HepG2 (cell line): ENCODE measurements around the gene AGO4. TPM values are rescaled to one million over a fixed set of nuclear protein-coding genes. Genes with fewer than 3 reads are reported as not detected.

Experiments
- FLYWCH1 ChIP-seq: sonication (generic); formaldehyde crosslinking; IDR thresholded peaks from 2 replicates; pipeline ENCODE4 v1.8.1; 2023; ENCODE audit warnings: mild to moderate bottlenecking, missing genetic modification reagents
- KDM4B ChIP-seq: sonication (generic); formaldehyde crosslinking; IDR thresholded peaks from 2 replicates; pipeline ENCODE4 v1.4.0; 2020; ENCODE audit warnings: missing genetic modification reagents
- KLF16 ChIP-seq, 2 experiments: sonication (generic) in 1 of 2; formaldehyde crosslinking in 1 of 2; IDR thresholded peaks; 2 replicates each; pipeline versions ENCODE4 v1.6.1 to v1.8.0; 2016 to 2023; ENCODE audit warnings: missing genetic modification reagents in 2 of 2, missing compliant biosample characterization in 1 of 2
- KMT2B ChIP-seq: IDR thresholded peaks from 2 replicates; pipeline ENCODE4 v1.6.1; 2016; ENCODE audit warnings: missing genetic modification reagents, missing compliant biosample characterization
- MAFG ChIP-seq: sonication (generic); formaldehyde crosslinking; IDR thresholded peaks from 2 replicates; pipeline ENCODE4 v1.5.1; 2020; ENCODE audit warnings: mild to moderate bottlenecking, missing genetic modification reagents
- MED8 ChIP-seq: sonication (generic); formaldehyde crosslinking; IDR thresholded peaks from 2 replicates; pipeline ENCODE4 v1.8.1; 2023; ENCODE audit warnings: mild to moderate bottlenecking, missing genetic modification reagents; ENCODE audit not compliant: insufficient replicate concordance
- MTF2 ChIP-seq: sonication (generic); formaldehyde crosslinking; IDR thresholded peaks from 2 replicates; pipeline ENCODE4 v1.5.0; 2020; ENCODE audit warnings: missing genetic modification reagents, borderline replicate concordance
- NFIC ChIP-seq: IDR thresholded peaks from 2 replicates; pipeline ENCODE4 v1.6.1; 2012; ENCODE audit warnings: mild to moderate bottlenecking, low read length, inconsistent platforms
- NFRKB ChIP-seq: fragments of 450-650 bp; IDR thresholded peaks from 2 replicates; pipeline ENCODE4 v1.6.1; 2017
- PCBP2 ChIP-seq: fragments of 200-400 bp; formaldehyde crosslinking; optimal IDR thresholded peaks from 2 replicates; pipeline ENCODE3; 2018; ENCODE audit warnings: low read length, low read depth; ENCODE audit not compliant: poor library complexity, severe bottlenecking
- RXRA ChIP-seq: sonication (generic); formaldehyde crosslinking; IDR thresholded peaks from 2 replicates; pipeline ENCODE4 v1.5.1; 2020; ENCODE audit warnings: missing genetic modification reagents
- STAG1 ChIP-seq: sonication (generic); formaldehyde crosslinking; IDR thresholded peaks from 2 replicates; pipeline ENCODE4 v1.4.0; 2020; ENCODE audit warnings: missing genetic modification reagents
- TEAD2 ChIP-seq: sonication (generic); formaldehyde crosslinking; IDR thresholded peaks from 2 replicates; pipeline ENCODE4 v1.9.0; 2021; ENCODE audit warnings: missing genetic modification reagents
- U2AF2 ChIP-seq: fragments of 200-400 bp; formaldehyde crosslinking; IDR thresholded peaks from 2 replicates; pipeline ENCODE4 v1.6.1; 2017; ENCODE audit warnings: low read depth, mild to moderate bottlenecking, low read length
- ZIK1 ChIP-seq: sonication (generic); formaldehyde crosslinking; IDR thresholded peaks from 2 replicates; pipeline ENCODE4 v1.5.0; 2020; ENCODE audit warnings: mild to moderate bottlenecking, low read depth, missing genetic modification reagents, borderline replicate concordance
- ZNF205 ChIP-seq: IDR thresholded peaks from 2 replicates; pipeline ENCODE4 v1.6.1; 2018; ENCODE audit warnings: missing biosample characterization, missing genetic modification reagents
- ZNF263 ChIP-seq: sonication (generic); formaldehyde crosslinking; IDR thresholded peaks from 2 replicates; pipeline ENCODE4 v1.4.0; 2020; ENCODE audit warnings: missing genetic modification reagents
- ZNF274 ChIP-seq: sonication (generic); formaldehyde crosslinking; IDR thresholded peaks from 2 replicates; pipeline ENCODE4 v1.5.1; 2020; ENCODE audit warnings: mild to moderate bottlenecking, missing genetic modification reagents
- ZNF570 ChIP-seq: sonication (generic); formaldehyde crosslinking; IDR thresholded peaks from 2 replicates; pipeline ENCODE4 v1.4.0; 2020; ENCODE audit warnings: mild to moderate bottlenecking, missing genetic modification reagents, borderline replicate concordance
- ZNF674 ChIP-seq: sonication (generic); formaldehyde crosslinking; IDR thresholded peaks from 2 replicates; pipeline ENCODE4 v1.5.0; 2020; ENCODE audit warnings: low read depth, mild to moderate bottlenecking, missing genetic modification reagents
- ZNF83 ChIP-seq: sonication (generic); formaldehyde crosslinking; IDR thresholded peaks from 2 replicates; pipeline ENCODE4 v1.4.0; 2020; ENCODE audit warnings: missing genetic modification reagents, mild to moderate bottlenecking, borderline replicate concordance
- ZNF841 ChIP-seq: sonication (generic); formaldehyde crosslinking; IDR thresholded peaks from 2 replicates; pipeline ENCODE4 v1.8.1; 2023; ENCODE audit warnings: missing genetic modification reagents, borderline replicate concordance
- ZNF879 ChIP-seq: sonication (generic); formaldehyde crosslinking; IDR thresholded peaks from 2 replicates; pipeline ENCODE4 v1.8.1; 2023; ENCODE audit warnings: missing genetic modification reagents
- ZSCAN12 ChIP-seq: sonication (generic); formaldehyde crosslinking; IDR thresholded peaks from 2 replicates; pipeline ENCODE4 v1.9.0; 2021; ENCODE audit warnings: mild to moderate bottlenecking, missing genetic modification reagents
- ZSCAN29 ChIP-seq: sonication (generic); formaldehyde crosslinking; conservative IDR thresholded peaks from 2 replicates; pipeline ENCODE4 v1.4.0; 2020; ENCODE audit warnings: mild to moderate bottlenecking, missing genetic modification reagents
- polyA plus RNA-seq, 8 experiments: library from polyadenylated mRNA; depleted of rRNA in 3 of 8; stranded (reverse) in 7 of 8; unstranded in 1 of 8; fragments of >200 nt; fragmentation: Illumina TruSeq in 4 of 8; extraction: Trizol in 4 of 8; gene quantifications; 2 replicates each; pipeline versions ENCODE4 v1.2.1 to v1.2.3, GENCODE V29; 2011 to 2016; ENCODE audit warnings: low read depth in 4 of 8, missing spikeins in 1 of 8, mixed read lengths in 1 of 8; ENCODE audit not compliant: insufficient read depth in 1 of 8
- total RNA-seq, 5 experiments: library from RNA; depleted of rRNA; stranded (reverse); fragments of >200 nt; fragmentation: Illumina TruSeq; extraction: Trizol; gene quantifications; 2 replicates each; pipeline ENCODE4 v1.2.3, GENCODE V29; 2016; ENCODE audit warnings: low read depth in 1 of 5
- TF ChIP-seq, protein P1 (sequence below): sonication (generic); formaldehyde crosslinking; IDR thresholded peaks from 2 replicates; pipeline ENCODE4 v1.9.0; 2021; ENCODE audit warnings: missing genetic modification reagents, mild to moderate bottlenecking, borderline replicate concordance
- TF ChIP-seq, protein P2 (sequence below): conservative IDR thresholded peaks from 2 replicates; pipeline ENCODE4 v1.6.1; 2018; ENCODE audit warnings: missing genetic modification reagents
- TF ChIP-seq, protein P3 (sequence below): IDR thresholded peaks from 2 replicates; pipeline ENCODE4 v1.6.1; 2016
- TF ChIP-seq, protein P4 (sequence below): sonication (generic); formaldehyde crosslinking; IDR thresholded peaks from 2 replicates; pipeline ENCODE4 v1.4.0; 2020; ENCODE audit warnings: missing genetic modification reagents

AGO4 gene
- total and polyA plus RNA-seq, 2 of the 13 experiments (the other 11 are each of a cell fraction or from before 2014, with no cell fraction given), result 6.0 to 13.8 TPM

DNA sequence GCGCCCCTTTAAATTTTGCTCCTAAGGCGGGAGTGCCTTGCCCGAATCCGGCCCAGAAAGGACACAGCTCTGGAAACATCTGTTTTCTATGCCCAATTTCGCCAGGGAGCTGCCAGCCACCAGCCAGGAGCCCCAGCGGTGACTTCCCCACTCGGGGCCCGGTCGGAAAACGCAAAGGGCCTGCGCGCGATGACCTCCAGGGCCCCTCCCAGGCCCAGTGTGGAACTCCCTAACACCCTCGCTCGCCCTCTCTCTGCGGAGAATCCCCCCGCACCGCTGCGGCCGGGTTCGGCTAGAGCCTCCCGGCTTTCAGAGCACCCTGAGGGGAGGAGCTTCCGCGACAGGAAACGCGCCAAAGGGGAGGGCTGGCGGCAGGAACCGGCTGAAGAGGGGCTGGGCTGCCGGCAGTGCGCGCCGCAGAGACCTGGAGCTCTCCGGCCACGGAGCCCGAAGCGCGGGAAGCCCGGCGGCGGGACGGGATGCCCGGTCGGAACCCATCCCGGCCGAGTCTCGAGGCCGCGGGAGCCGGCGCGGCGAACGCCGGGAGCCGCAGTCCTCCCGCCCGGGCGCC, 38.5 kb upstream of the AGO4 start (continued):
- no peak for TF ChIP-seq PCBP2
- TF ChIP-seq ZNF841, result no peak
- peak; percentile 76 for TF ChIP-seq KMT2B (CRISPR knock-in tag)
- TF ChIP-seq ZSCAN29 (CRISPR knock-in tag), result no peak
- no peak for TF ChIP-seq ZNF570 (CRISPR knock-in tag)
- TF ChIP-seq KDM4B, result peak; percentile 15; the same call in 1 of the 2 replicates
- TF ChIP-seq ZNF879 (CRISPR knock-in tag), result no peak
- TF ChIP-seq MAFG, result no peak
- TF ChIP-seq TEAD2 (CRISPR knock-in tag), result no peak
- TF ChIP-seq MTF2 (CRISPR knock-in tag), result 0 out of 2 replicates have a peak, but pooled peaks have one; percentile 78
- no peak for TF ChIP-seq U2AF2
- no peak for TF ChIP-seq ZSCAN12 (CRISPR knock-in tag)
- TF ChIP-seq ZNF83 (CRISPR knock-in tag), result no peak
- TF ChIP-seq RXRA (CRISPR knock-in tag), result peak; percentile 45
- TF ChIP-seq, protein P1, sequence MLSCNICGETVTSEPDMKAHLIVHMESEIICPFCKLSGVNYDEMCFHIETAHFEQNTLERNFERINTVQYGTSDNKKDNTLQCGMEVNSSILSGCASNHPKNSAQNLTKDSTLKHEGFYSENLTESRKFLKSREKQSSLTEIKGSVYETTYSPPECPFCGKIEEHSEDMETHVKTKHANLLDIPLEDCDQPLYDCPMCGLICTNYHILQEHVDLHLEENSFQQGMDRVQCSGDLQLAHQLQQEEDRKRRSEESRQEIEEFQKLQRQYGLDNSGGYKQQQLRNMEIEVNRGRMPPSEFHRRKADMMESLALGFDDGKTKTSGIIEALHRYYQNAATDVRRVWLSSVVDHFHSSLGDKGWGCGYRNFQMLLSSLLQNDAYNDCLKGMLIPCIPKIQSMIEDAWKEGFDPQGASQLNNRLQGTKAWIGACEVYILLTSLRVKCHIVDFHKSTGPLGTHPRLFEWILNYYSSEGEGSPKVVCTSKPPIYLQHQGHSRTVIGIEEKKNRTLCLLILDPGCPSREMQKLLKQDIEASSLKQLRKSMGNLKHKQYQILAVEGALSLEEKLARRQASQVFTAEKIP (CRISPR knock-in tag), result no peak
- TF ChIP-seq ZNF274, result no peak; the same call in 1 of the 2 replicates
- TF ChIP-seq, protein P2, sequence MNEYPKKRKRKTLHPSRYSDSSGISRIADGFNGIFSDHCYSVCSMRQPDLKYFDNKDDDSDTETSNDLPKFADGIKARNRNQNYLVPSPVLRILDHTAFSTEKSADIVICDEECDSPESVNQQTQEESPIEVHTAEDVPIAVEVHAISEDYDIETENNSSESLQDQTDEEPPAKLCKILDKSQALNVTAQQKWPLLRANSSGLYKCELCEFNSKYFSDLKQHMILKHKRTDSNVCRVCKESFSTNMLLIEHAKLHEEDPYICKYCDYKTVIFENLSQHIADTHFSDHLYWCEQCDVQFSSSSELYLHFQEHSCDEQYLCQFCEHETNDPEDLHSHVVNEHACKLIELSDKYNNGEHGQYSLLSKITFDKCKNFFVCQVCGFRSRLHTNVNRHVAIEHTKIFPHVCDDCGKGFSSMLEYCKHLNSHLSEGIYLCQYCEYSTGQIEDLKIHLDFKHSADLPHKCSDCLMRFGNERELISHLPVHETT (CRISPR knock-in tag), result 0 out of 2 replicates have a peak, but pooled peaks have one; percentile 45
- TF ChIP-seq ZNF205 (CRISPR knock-in tag), result peak; percentile 50; the same call in 1 of the 2 replicates
- TF ChIP-seq ZIK1 (CRISPR knock-in tag), result no peak
- peak; percentile 75 for TF ChIP-seq ZNF263 (CRISPR knock-in tag)
- TF ChIP-seq STAG1, result no peak
- TF ChIP-seq, protein P3, sequence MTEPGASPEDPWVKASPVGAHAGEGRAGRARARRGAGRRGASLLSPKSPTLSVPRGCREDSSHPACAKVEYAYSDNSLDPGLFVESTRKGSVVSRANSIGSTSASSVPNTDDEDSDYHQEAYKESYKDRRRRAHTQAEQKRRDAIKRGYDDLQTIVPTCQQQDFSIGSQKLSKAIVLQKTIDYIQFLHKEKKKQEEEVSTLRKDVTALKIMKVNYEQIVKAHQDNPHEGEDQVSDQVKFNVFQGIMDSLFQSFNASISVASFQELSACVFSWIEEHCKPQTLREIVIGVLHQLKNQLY (CRISPR knock-in tag), result no peak
- TF ChIP-seq NFRKB, result no peak
- TF ChIP-seq, protein P4, sequence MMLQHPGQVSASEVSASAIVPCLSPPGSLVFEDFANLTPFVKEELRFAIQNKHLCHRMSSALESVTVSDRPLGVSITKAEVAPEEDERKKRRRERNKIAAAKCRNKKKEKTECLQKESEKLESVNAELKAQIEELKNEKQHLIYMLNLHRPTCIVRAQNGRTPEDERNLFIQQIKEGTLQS (CRISPR knock-in tag), result 0 out of 2 replicates have a peak, but pooled peaks have one; percentile 5
- no peak for TF ChIP-seq MED8 (CRISPR knock-in tag)
- no peak for TF ChIP-seq FLYWCH1 (CRISPR knock-in tag)
- TF ChIP-seq KLF16 (CRISPR knock-in tag; IDR thresholded peaks at IDR 0.05), result 0 out of 4 replicates have a peak, but pooled peaks of 1 of the 2 experiments have one; percentile 14
- no peak for TF ChIP-seq ZNF674
- no peak for TF ChIP-seq NFIC
